NCI-H82 (cell line): ENCODE data around the gene PCIF1.
"Not testable (repeated sequence)": the region's sequence is repeated elsewhere in the genome, so short reads cannot be mapped to it uniquely, and the experiment has no call there.

Experiments used
- DNase-seq: peaks from one replicate; lab custom pipeline; 2025; lab: John Stamatoyannopoulos, UW

The PCIF1 gene

GRCh38 chr20:45967551-45968080 is 33.1 kb downstream of the PCIF1 start:
- no peak for DNase-seq

GRCh38 chr20:45968081-45968671 is 33.7 kb downstream of the PCIF1 start:
- no peak for DNase-seq

GRCh38 chr20:45968801-45969711 is 34.6 kb downstream of the PCIF1 start:
- DNase-seq = no peak

GRCh38 chr20:45969712-45970634 is 35.5 kb downstream of the PCIF1 start:
- DNase-seq = peak; percentile 93

- DNase-seq = peak; percentile 68
Observed at GRCh38 chr20:45970646-45971424, 36.4 kb downstream of the PCIF1 start.

- no peak for DNase-seq
Observed at GRCh38 chr20:45971425-45971674, 36.9 kb downstream of the PCIF1 start.

GRCh38 chr20:45971675-45972499 is 37.4 kb downstream of the PCIF1 start, which contains the start of gene ZNF335:
Gene ZNF335 (minus strand): TSS chr20:45972203. CDS start chr20:45971410, 793 bp downstream.
- DNase-seq = peak; percentile 97

- DNase-seq = no peak
Observed at GRCh38 chr20:45972500-45973183, 38.2 kb downstream of the PCIF1 start.

- no peak for DNase-seq
Observed at GRCh38 chr20:45974896-45975565, 40.5 kb downstream of the PCIF1 start.

GRCh38 chr20:45975686-45976085 is 41.2 kb downstream of the PCIF1 start:
- no peak for DNase-seq

- DNase-seq = no peak
Observed at GRCh38 chr20:45976086-45976485, 41.6 kb downstream of the PCIF1 start.

- no peak for DNase-seq
Observed at GRCh38 chr20:45981261-45981660, 46.8 kb downstream of the PCIF1 start.

GRCh38 chr20:45983279-45983743 is 48.8 kb downstream of the PCIF1 start:
- no peak for DNase-seq

GRCh38 chr20:45985573-45985972 is 51.1 kb downstream of the PCIF1 start:
- DNase-seq = peak; percentile 74

GRCh38 chr20:45987108-45987780 is 52.8 kb downstream of the PCIF1 start:
- peak; percentile 88 for DNase-seq

- DNase-seq = not testable (repeated sequence)
Observed at GRCh38 chr20:45988830-45989229, 54.3 kb downstream of the PCIF1 start.

GRCh38 chr20:45991616-45992015 is 57.1 kb downstream of the PCIF1 start:
- DNase-seq = no peak

GRCh38 chr20:45993197-45993951 is 58.9 kb downstream of the PCIF1 start:
- DNase-seq = no peak
